CD14-positive monocyte (primary cell): ENCODE measurements around the gene BBOF1. TPM values are rescaled to one million over a fixed set of nuclear protein-coding genes. Genes with fewer than 3 reads are reported as not detected.

Source experiments
- DNase-seq, 3 donors: peaks; one replicate each; pipeline ENCODE4 v3.0.0-alpha.2; 2011 to 2022
- H2AFZ ChIP-seq: 2 replicates; pipeline ENCODE4 v1.6.0; 2012; ENCODE audit warnings: mild to moderate bottlenecking, low read depth, low read length, inconsistent platforms; ENCODE audit not compliant: insufficient read depth, poor library complexity, severe bottlenecking
- H3K27ac ChIP-seq, 2 donors: 1 replicate in 1 of 2; 2 replicates in 1 of 2; pipeline ENCODE4 v1.5.1; 2012 to 2013; ENCODE audit warnings: low read length in 2 of 2, control low read depth in 1 of 2, inconsistent platforms in 1 of 2, low read depth in 1 of 2, mild to moderate bottlenecking in 1 of 2
- H3K27me3 ChIP-seq, 2 donors: one replicate each; pipeline versions ENCODE4 v1.6.0 to v1.6.1; 2011 to 2013; ENCODE audit warnings: low read length in 2 of 2; ENCODE audit not compliant: control insufficient read depth in 2 of 2, insufficient read depth in 2 of 2
- H3K36me3 ChIP-seq, 2 donors: replicated peaks in 1 of 2; 1 replicate in 1 of 2; 2 replicates in 1 of 2; pipeline versions ENCODE4 v1.5.1 to v1.6.1; 2012 to 2013; ENCODE audit warnings: low read length in 2 of 2, control low read depth in 1 of 2, inconsistent platforms in 1 of 2, mild to moderate bottlenecking in 1 of 2; ENCODE audit not compliant: insufficient read depth in 2 of 2, control insufficient read depth in 1 of 2
- H3K4me1 ChIP-seq, 2 donors: 1 replicate in 1 of 2; 2 replicates in 1 of 2; pipeline versions ENCODE4 v1.5.1 to v1.6.1; 2012 to 2013; ENCODE audit warnings: low read length in 2 of 2, control low read depth in 1 of 2, inconsistent platforms in 1 of 2, mild to moderate bottlenecking in 1 of 2, moderate library complexity in 1 of 2; ENCODE audit not compliant: insufficient read depth in 2 of 2, control insufficient read depth in 1 of 2
- H3K4me2 ChIP-seq: replicated peaks from 2 replicates; pipeline ENCODE3; 2012; ENCODE audit warnings: low read length, moderate library complexity, mild to moderate bottlenecking; ENCODE audit not compliant: poor library complexity, severe bottlenecking; ENCODE audit errors: extremely low read depth
- H3K4me3 ChIP-seq, 3 experiments: fragments of 200-600 bp in 1 of 3; sonication (generic) in 1 of 3; replicated peaks in 1 of 3; 1 replicate in 2 of 3; 2 replicates in 1 of 3; pipeline ENCODE4 v1.5.1; 2011 to 2013; ENCODE audit warnings: low read length in 3 of 3, mild to moderate bottlenecking in 3 of 3, control low read depth in 2 of 3, low read depth in 2 of 3, inconsistent platforms in 1 of 3, moderate library complexity in 1 of 3
- H3K79me2 ChIP-seq: 2 replicates; pipeline ENCODE4 v1.6.0; 2012; ENCODE audit warnings: mild to moderate bottlenecking, control low read depth, inconsistent platforms, low read length, moderate library complexity; ENCODE audit not compliant: insufficient read depth
- H3K9ac ChIP-seq: 2 replicates; pipeline ENCODE4 v1.6.0; 2017; ENCODE audit warnings: low read length, mild to moderate bottlenecking; ENCODE audit not compliant: insufficient read depth, poor library complexity, severe bottlenecking
- H3K9me3 ChIP-seq, 2 donors: replicated peaks in 1 of 2; 1 replicate in 1 of 2; 2 replicates in 1 of 2; pipeline versions ENCODE4 v1.5.1 to v1.6.1; 2012 to 2013; ENCODE audit warnings: low read length in 2 of 2, control low read depth in 1 of 2; ENCODE audit not compliant: control insufficient read depth in 1 of 2, insufficient read depth in 1 of 2
- H4K20me1 ChIP-seq: 2 replicates; pipeline ENCODE4 v1.6.0; 2012; ENCODE audit warnings: mild to moderate bottlenecking, low read length, control low read depth, moderate library complexity; ENCODE audit not compliant: insufficient read depth
- H3K27ac Mint-ChIP-seq, 7 donors: one replicate each; pipeline ENCODE4 v1.8.0; 2020; ENCODE audit warnings: mild to moderate bottlenecking in 7 of 7, mixed read lengths in 7 of 7, moderate library complexity in 6 of 7, inconsistent platforms in 2 of 7
- H3K27me3 Mint-ChIP-seq, 3 donors: one replicate each; pipeline ENCODE4 v1.8.0; 2021 to 2022; ENCODE audit warnings: low read depth in 3 of 3, mild to moderate bottlenecking in 3 of 3, mixed read lengths in 3 of 3, moderate library complexity in 3 of 3, inconsistent platforms in 1 of 3
- H3K36me3 Mint-ChIP-seq, 2 donors: one replicate each; pipeline ENCODE4 v1.8.0; 2020; ENCODE audit warnings: mixed read lengths in 2 of 2, inconsistent platforms in 1 of 2, mild to moderate bottlenecking in 1 of 2
- H3K4me1 Mint-ChIP-seq: one replicate; pipeline ENCODE4 v1.8.0; 2020; ENCODE audit warnings: mild to moderate bottlenecking, mixed read lengths
- H3K4me3 Mint-ChIP-seq, 2 donors: one replicate each; pipeline ENCODE4 v1.8.0; 2020; ENCODE audit warnings: mild to moderate bottlenecking in 2 of 2, mixed read lengths in 2 of 2, moderate library complexity in 1 of 2
- H3K9me3 Mint-ChIP-seq, 7 donors: one replicate each; pipeline ENCODE4 v1.8.0; 2020 to 2022; ENCODE audit warnings: mixed read lengths in 7 of 7, mild to moderate bottlenecking in 6 of 7, moderate library complexity in 6 of 7, inconsistent platforms in 2 of 7
- CTCF ChIP-seq: fragments of 200-600 bp; IDR thresholded peaks from one replicate; pipeline ENCODE4 v1.8.0; 2022; ENCODE audit warnings: antibody characterized with exemption, mild to moderate bottlenecking
- WGBS: methylation state at CpG from one replicate; pipeline ENCODE4 v1.1.5; 2013; ENCODE audit warnings: missing lambda C conversion rate; ENCODE audit not compliant: insufficient coverage; 5-methylcytosine and 5-hydroxymethylcytosine counted together
- intact Hi-C, 2 donors: fragments of 100-400 bp; cut with micrococcal nuclease; formaldehyde crosslinking; loops; one replicate each; pipeline versions ENCODE4 v1.15.0 to v1.15.1; 2023
- polyA plus RNA-seq, 3 donors: library from polyadenylated mRNA; depleted of rRNA in 1 of 3; unstranded in 2 of 3; stranded (reverse) in 1 of 3; fragments of 300-500 nt in 2 of 3; fragments of >200 nt in 1 of 3; fragmentation: Illumina TruSeq in 2 of 3; gene quantifications; 1 replicate in 2 of 3; 2 replicates in 1 of 3; pipeline ENCODE4 v1.2.3, GENCODE V29; 2012 to 2021

The BBOF1 gene
- polyA plus RNA-seq, 3 donors: 0.01 to 0.94 TPM; not detected in 1

DNA sequence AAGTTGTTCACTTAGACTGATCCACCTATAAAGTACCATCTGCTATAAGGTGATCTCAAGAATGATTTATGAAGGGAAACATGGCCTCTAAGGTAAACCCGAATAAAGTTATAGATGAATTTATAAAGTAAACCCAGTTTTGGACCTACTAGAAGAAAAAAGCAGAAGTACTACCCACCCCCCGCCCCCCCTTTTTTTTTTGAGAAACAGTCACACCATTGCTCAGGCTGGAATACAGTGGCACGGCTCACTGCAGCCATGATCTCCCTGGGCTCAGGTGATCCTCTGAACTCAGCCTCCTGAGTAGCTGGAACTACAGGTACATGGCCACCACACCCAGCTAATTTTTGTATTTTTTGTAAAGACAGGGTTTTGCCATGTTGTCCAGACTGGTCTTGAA is 4.0 kb upstream of the BBOF1 start:
- Histone ChIP-seq H3K9me3 (no peaks in the 10 kb centered on the region), H3K27me3 (no peaks in the 10 kb centered on the region), H2AFZ (no peak overlapping the region), H3K4me1 (peaks cover 11 to 15% of the 10 kb centered on the region in 2 donors), H3K27ac (no peak overlapping the region), H3K4me3 (no peak overlapping the region), H3K9ac (no peak overlapping the region), H4K20me1 (no peaks in the 10 kb centered on the region), H3K4me2 (no peak overlapping the region), H3K79me2 (no peaks in the 10 kb centered on the region), H3K36me3 (peaks cover 0 to 9% of the 10 kb centered on the region in 2 donors)
- intact Hi-C loops: loop anchor here (5.0 to 10.0 kb wide), 3 partner anchors 63 to 290 kb away; partner anchors contain the start of genes COQ6 (in 1 of the 2) and FAM161B (in 1 of the 2)
- peaks cover 0 to 2% (median 0%) of the 10 kb centered on the region in 7 donors for H3K9me3 Mint-ChIP-seq
- WGBS: no CpG with 5 or more reads among the region's 3 CpGs
- DNase-seq: peak in 2 of 3 donors; percentile 12 to 29
- H3K27ac Mint-ChIP-seq: peak overlapping the region in 2 of 7 donors; percentile 15 to 48
- H3K27me3 Mint-ChIP-seq: no peaks in the 10 kb centered on the region
- peaks cover 15% of the 10 kb centered on the region for H3K4me1 Mint-ChIP-seq
- H3K4me3 Mint-ChIP-seq: no peak overlapping the region
- no peak for TF ChIP-seq CTCF
- H3K36me3 Mint-ChIP-seq: peaks cover 5 to 15% of the 10 kb centered on the region in 2 donors

DNA sequence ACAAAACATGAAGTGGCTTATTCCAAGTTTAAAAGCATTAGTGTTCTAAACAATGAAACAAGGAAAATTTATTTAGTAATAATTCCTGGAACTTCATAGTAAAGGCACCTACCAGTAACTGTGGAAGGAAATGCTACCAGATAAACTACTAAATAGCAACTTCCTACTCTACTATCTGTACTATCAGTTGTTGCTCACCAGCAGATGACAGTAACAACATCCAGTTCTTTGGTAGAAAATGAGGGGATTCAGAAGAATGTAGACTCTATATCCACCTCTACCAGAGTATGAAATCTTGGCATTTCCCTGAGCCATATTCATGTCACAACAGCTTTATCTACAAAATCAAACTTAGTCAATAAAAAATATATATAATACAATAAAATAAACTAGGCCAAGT is 3.2 kb upstream of the BBOF1 start:
- no peaks in the 10 kb centered on the region for H3K9me3 ChIP-seq
- intact Hi-C loops: loop anchor here (5.0 to 10.0 kb wide), 3 partner anchors 64 to 291 kb away; partner anchors contain the start of genes COQ6 (in 1 of the 2) and FAM161B (in 1 of the 2)
- peaks cover 5 to 13% of the 10 kb centered on the region in 2 donors for H3K36me3 Mint-ChIP-seq
- H2AFZ ChIP-seq: no peak overlapping the region
- no peaks in the 10 kb centered on the region for H4K20me1 ChIP-seq
- DNase-seq: no peak
- H3K79me2 ChIP-seq: no peaks in the 10 kb centered on the region
- no peak overlapping the region for H3K27ac Mint-ChIP-seq
- no peak overlapping the region for H3K9ac ChIP-seq
- no peaks in the 10 kb centered on the region for H3K27me3 Mint-ChIP-seq
- no peak overlapping the region for H3K4me3 Mint-ChIP-seq
- peaks cover 0 to 9% of the 10 kb centered on the region in 2 donors for H3K36me3 ChIP-seq
- H3K4me1 Mint-ChIP-seq: peaks cover 15% of the 10 kb centered on the region
- H3K27ac ChIP-seq: no peak overlapping the region
- H3K27me3 ChIP-seq: no peaks in the 10 kb centered on the region
- H3K4me1 ChIP-seq: peaks cover 11 to 15% of the 10 kb centered on the region in 2 donors
- TF ChIP-seq CTCF: no peak
- no peak overlapping the region for H3K4me2 ChIP-seq
- H3K4me3 ChIP-seq: no peak overlapping the region
- H3K9me3 Mint-ChIP-seq: peaks cover 0 to 2% (median 0%) of the 10 kb centered on the region in 7 donors
